Amniotic epithelial cell (primary cell): ENCODE data around the gene CTSZ.
"Not testable (repeated sequence)": the region's sequence is repeated elsewhere in the genome, so short reads cannot be mapped to it uniquely, and the experiment has no call there.

ENCODE experiments used
- DNase-seq: peaks from one replicate; pipeline ENCODE4 v3.0.0-alpha.2; 2010; ENCODE audit warnings: low read depth

The CTSZ gene

GRCh38 chr20:59013031-59013951, 6.2 kb upstream of the CTSZ start:
- no peak for DNase-seq

GRCh38 chr20:59011874-59012157, 4.8 kb upstream of the CTSZ start:
- DNase-seq: not testable (repeated sequence)

- DNase-seq: peak; percentile 87
Observed at GRCh38 chr20:59010995-59011873, 4.2 kb upstream of the CTSZ start.

GRCh38 chr20:59010321-59010994, 3.4 kb upstream of the CTSZ start:
- DNase-seq: no peak

- DNase-seq: no peak
Observed at GRCh38 chr20:59008715-59009336, 1.8 kb upstream of the CTSZ start.

GRCh38 chr20:59007665-59008511, 834 bp upstream of the CTSZ start:
- no peak for DNase-seq

GRCh38 chr20:59006167-59006863, 739 bp downstream of the CTSZ start:
- DNase-seq: no peak

- DNase-seq: no peak
Observed at GRCh38 chr20:59005523-59006166, 1.4 kb downstream of the CTSZ start.

- no peak for DNase-seq
Observed at GRCh38 chr20:59004763-59005522, 2.1 kb downstream of the CTSZ start.

- no peak for DNase-seq
Observed at GRCh38 chr20:59004493-59004762, 2.6 kb downstream of the CTSZ start.

- DNase-seq: no peak
Observed at GRCh38 chr20:59003836-59004492, 3.1 kb downstream of the CTSZ start.

GRCh38 chr20:59002874-59003399, 4.1 kb downstream of the CTSZ start:
- DNase-seq: no peak

- no peak for DNase-seq
Observed at GRCh38 chr20:59002388-59002787, 4.7 kb downstream of the CTSZ start.

- DNase-seq: no peak
Observed at GRCh38 chr20:59001449-59002171, 5.4 kb downstream of the CTSZ start.

- no peak for DNase-seq
Observed at GRCh38 chr20:59001068-59001448, 6.0 kb downstream of the CTSZ start.

- DNase-seq: no peak
Observed at GRCh38 chr20:59000326-59000725, 6.7 kb downstream of the CTSZ start.

- no peak for DNase-seq
Observed at GRCh38 chr20:58998656-58999055, 8.4 kb downstream of the CTSZ start.

GRCh38 chr20:58997141-58997770, 9.8 kb downstream of the CTSZ start:
- DNase-seq: no peak
